Measurements from ENCODE around the gene TEKT5. TPM values are rescaled to one million over a fixed set of nuclear protein-coding genes. Genes with fewer than 3 reads are reported as not detected.
A peak's percentile ranks its signal among the peaks of the same experiment; 100 is the strongest.
"Not testable (repeated sequence)": the region's sequence is repeated elsewhere in the genome, so short reads cannot be mapped to it uniquely, and the experiment has no call there.

Gene TEKT5
- total and polyA plus RNA-seq, 2 donors: 0.19 to 0.32 TPM

DNA sequence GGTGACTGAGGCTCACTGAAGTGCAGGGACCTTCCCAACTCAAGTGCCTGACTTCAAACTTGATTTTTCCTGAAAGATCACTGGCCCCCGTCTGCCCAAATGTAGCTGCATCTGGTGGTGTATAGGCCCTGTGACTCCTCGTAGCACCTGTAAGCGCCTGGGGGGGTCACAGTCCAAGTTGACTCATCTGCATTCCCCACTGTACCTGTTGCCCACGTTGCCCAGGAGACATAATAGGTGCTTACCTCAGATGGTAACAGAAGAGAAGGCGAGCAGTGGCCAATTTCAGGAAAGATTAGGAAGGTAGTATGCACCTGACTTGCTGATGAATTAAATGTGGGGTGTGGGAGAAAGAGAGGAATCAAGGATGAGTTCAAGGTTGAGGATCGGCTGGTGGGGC is 70.2 kb downstream of the TEKT5 start:
- DNase-seq (ENCODE audit: extremely low spot score): no peak
- no peak overlapping the region for H3K4me3 ChIP-seq (ENCODE audit: low read depth, low read length)
- no peak overlapping the region for H3K27ac ChIP-seq (ENCODE audit: low read depth)
- WGBS: 84% methylated on average over 6 of the region's 6 CpGs
- H3K4me1 ChIP-seq (ENCODE audit: insufficient read depth): no peaks in the 10 kb centered on the region
- H3K36me3 ChIP-seq (ENCODE audit: insufficient read depth): no peaks in the 10 kb centered on the region

GRCh38 chr16:10623059-10623458 is 71.7 kb downstream of the TEKT5 start:
- Histone ChIP-seq H3K36me3 (ENCODE audit: insufficient read depth) (no peaks in the 10 kb centered on the region), H3K4me3 (ENCODE audit: low read depth, low read length) (no peak overlapping the region), H3K27ac (ENCODE audit: low read depth) (no peak overlapping the region), H3K4me1 (ENCODE audit: insufficient read depth) (no peaks in the 10 kb centered on the region)
- no peak for DNase-seq (ENCODE audit: extremely low spot score)
- WGBS: 88% methylated on average over 3 of the region's 3 CpGs

GRCh38 chr16:10622036-10622921 is 72.5 kb downstream of the TEKT5 start:
- no peak for DNase-seq (ENCODE audit: extremely low spot score)
- H3K27ac ChIP-seq (ENCODE audit: low read depth): no peak overlapping the region
- WGBS: 67% methylated on average over 19 of the region's 19 CpGs
- H3K4me3 ChIP-seq (ENCODE audit: low read depth, low read length): no peak overlapping the region
- H3K4me1 ChIP-seq (ENCODE audit: insufficient read depth): no peaks in the 10 kb centered on the region
- no peaks in the 10 kb centered on the region for H3K36me3 ChIP-seq (ENCODE audit: insufficient read depth)

- DNase-seq (ENCODE audit: extremely low spot score); H3K4me1 ChIP-seq (ENCODE audit: insufficient read depth); H3K27ac ChIP-seq (ENCODE audit: low read depth); H3K4me3 ChIP-seq (ENCODE audit: low read depth, low read length); H3K36me3 ChIP-seq (ENCODE audit: insufficient read depth): not testable (repeated sequence)
- 85% methylated on average over 7 of the region's 7 CpGs for WGBS
Observed at GRCh38 chr16:10621216-10621949, 73.3 kb downstream of the TEKT5 start.

GRCh38 chr16:10620120-10620519 is 74.6 kb downstream of the TEKT5 start:
- H3K36me3 ChIP-seq (ENCODE audit: insufficient read depth): no peaks in the 10 kb centered on the region
- no peaks in the 10 kb centered on the region for H3K4me1 ChIP-seq (ENCODE audit: insufficient read depth)
- DNase-seq (ENCODE audit: extremely low spot score): no peak
- no peak overlapping the region for H3K4me3 ChIP-seq (ENCODE audit: low read depth, low read length)
- no peak overlapping the region for H3K27ac ChIP-seq (ENCODE audit: low read depth)
- WGBS: 86% methylated on average over 6 of the region's 6 CpGs

DNA sequence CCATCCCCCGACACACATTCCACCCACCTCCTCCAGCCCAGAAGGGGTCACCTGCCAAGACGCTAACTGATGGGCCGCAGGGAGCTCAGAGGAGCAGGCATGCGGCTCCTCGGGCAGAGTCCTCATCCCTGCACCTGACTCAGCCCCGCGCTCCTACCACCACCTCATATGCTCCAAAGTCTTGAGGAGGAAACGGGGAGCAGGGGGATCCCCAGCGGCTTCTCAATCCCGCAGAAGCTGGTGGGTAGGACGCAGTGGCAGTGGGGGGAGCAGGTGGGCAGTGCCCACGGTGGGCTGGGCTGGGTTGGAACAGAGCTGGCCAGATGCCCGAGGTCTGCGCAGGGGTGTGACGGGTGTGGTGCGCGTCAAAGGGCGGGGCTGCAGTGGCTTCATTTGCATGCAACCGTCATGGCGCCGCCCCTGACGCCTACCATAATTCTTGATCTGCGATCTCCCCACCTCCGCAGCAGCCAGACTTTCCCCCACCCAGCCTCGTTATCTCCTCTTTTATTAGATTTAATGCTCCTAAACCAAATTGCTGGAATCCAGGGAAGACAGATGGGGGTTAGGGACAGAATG is 75.4 kb downstream of the TEKT5 start:
- Histone ChIP-seq H3K27ac (ENCODE audit: low read depth) (no peak overlapping the region), H3K4me1 (ENCODE audit: insufficient read depth) (no peaks in the 10 kb centered on the region), H3K36me3 (ENCODE audit: insufficient read depth) (no peaks in the 10 kb centered on the region), H3K4me3 (ENCODE audit: low read depth, low read length) (no peak overlapping the region)
- DNase-seq (ENCODE audit: extremely low spot score): no peak
- WGBS: 33% methylated on average over 25 of the region's 25 CpGs

GRCh38 chr16:10618710-10619209 is 76.0 kb downstream of the TEKT5 start:
- H3K36me3 ChIP-seq (ENCODE audit: insufficient read depth): no peaks in the 10 kb centered on the region
- WGBS: 65% methylated on average over 13 of the region's 13 CpGs
- no peaks in the 10 kb centered on the region for H3K4me1 ChIP-seq (ENCODE audit: insufficient read depth)
- H3K4me3 ChIP-seq (ENCODE audit: low read depth, low read length): no peak overlapping the region
- no peak overlapping the region for H3K27ac ChIP-seq (ENCODE audit: low read depth)
- no peak for DNase-seq (ENCODE audit: extremely low spot score)

DNA sequence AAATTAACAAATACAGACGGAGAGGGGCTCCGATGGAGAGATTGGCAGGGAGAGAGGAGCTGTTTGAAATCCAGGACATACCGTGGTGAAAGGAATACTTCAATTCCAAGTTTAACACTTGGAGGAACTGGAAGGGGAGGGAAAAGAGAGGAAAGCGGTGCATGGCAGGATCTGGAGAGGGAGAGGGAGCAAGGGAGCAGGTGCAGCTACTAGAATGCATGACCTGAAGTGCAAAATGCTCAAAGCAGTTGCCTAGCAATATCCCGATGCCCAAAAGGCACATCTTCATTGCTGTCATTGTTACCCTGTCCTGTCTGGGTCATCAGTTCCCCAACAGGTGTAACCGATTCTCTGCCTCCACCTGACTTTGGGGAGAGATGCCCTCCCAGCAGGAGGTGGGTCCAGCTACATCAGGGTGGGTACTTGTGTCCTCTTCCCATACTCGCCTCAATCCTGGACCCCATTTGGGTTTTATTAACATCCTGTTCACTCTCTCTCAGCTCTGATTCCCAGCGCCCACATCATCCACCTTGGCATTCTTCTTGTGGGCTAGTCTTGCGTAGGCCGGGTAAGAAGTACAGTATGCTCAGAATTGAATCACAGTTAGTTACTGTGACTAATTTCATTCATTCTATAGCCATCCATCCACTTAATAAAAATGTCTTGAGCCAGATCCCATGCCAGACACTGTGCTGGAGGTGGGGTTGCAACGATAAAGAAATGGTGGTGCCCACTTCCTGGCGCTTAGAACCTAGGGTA is 76.9 kb downstream of the TEKT5 start:
- H3K4me1 ChIP-seq (ENCODE audit: insufficient read depth): no peaks in the 10 kb centered on the region
- no peaks in the 10 kb centered on the region for H3K36me3 ChIP-seq (ENCODE audit: insufficient read depth)
- DNase-seq (ENCODE audit: extremely low spot score): no peak
- no peak overlapping the region for H3K4me3 ChIP-seq (ENCODE audit: low read depth, low read length)
- WGBS: 73% methylated on average over 12 of the region's 12 CpGs
- no peak overlapping the region for H3K27ac ChIP-seq (ENCODE audit: low read depth)

DNA sequence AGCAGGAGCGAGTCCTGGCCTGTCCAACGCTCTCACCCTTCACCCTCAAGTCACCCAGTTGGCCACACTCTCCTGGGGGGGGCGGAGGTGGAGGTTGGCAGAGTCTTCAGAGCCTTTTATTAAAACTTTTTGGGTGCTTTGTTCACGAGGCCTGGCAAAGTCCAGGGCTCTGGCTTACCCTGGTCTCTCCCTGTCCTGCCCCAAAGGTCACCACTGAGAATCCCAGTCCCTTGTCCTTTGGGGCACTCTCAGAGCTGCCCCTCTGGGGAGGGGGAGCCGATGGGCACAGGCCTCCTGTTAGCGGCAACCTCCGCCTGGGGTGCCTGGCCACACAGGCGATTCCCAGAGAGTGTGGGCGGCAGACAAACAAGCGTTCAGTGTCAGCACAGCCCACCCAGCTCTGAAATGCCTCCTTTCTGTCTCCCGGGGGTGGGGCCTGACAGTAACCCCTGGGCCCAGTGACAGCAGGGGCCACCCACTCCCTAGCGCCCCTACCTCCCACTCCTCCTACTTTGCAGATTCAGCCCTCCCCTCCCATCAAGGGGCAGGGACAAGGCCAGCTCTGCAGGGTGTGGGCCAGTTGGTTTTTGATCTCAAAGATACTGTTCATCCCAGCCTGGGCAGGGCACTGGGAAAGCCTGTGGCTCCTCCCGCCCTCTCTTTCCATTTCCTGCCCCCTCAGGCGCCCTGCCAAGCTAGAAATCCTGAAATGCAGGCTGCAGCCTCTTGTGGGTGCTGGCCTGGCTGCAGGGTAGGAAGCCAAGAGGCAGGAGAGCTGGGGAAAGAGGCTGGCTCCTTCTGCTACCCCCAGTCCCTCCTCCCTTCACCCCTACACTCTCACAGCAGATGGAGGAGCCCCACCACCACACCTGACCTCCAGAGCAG is 77.7 kb downstream of the TEKT5 start:
- Histone ChIP-seq H3K4me3 (ENCODE audit: low read depth, low read length) (no peak overlapping the region), H3K27ac (ENCODE audit: low read depth) (peak overlapping the region; percentile 4), H3K36me3 (ENCODE audit: insufficient read depth) (no peaks in the 10 kb centered on the region), H3K4me1 (ENCODE audit: insufficient read depth) (no peaks in the 10 kb centered on the region)
- peak; percentile 59 for DNase-seq (ENCODE audit: extremely low spot score)
- WGBS: 36% methylated on average over 14 of the region's 14 CpGs

DNA sequence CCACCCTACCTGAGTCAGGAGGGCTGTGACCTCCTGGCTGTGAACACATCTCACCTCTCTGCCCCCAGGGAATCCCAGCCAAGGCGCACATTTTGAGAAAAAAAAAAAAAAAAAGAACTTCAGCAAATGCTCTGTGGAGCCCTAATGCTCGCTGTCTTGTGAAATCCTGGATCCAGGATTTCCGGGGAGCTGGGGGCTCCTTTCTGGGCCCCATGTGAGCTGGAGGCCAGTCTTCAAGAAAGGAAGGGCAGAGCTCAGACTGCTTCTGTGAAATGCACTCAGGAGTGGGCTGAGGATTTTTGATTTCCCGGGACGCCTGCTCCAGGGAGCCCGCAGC is 78.3 kb downstream of the TEKT5 start:
- 63% methylated on average over 6 of the region's 6 CpGs for WGBS
- Histone ChIP-seq H3K4me1 (ENCODE audit: insufficient read depth) (no peaks in the 10 kb centered on the region), H3K27ac (ENCODE audit: low read depth) (no peak overlapping the region), H3K36me3 (ENCODE audit: insufficient read depth) (no peaks in the 10 kb centered on the region), H3K4me3 (ENCODE audit: low read depth, low read length) (no peak overlapping the region)
- no peak for DNase-seq (ENCODE audit: extremely low spot score)

DNA sequence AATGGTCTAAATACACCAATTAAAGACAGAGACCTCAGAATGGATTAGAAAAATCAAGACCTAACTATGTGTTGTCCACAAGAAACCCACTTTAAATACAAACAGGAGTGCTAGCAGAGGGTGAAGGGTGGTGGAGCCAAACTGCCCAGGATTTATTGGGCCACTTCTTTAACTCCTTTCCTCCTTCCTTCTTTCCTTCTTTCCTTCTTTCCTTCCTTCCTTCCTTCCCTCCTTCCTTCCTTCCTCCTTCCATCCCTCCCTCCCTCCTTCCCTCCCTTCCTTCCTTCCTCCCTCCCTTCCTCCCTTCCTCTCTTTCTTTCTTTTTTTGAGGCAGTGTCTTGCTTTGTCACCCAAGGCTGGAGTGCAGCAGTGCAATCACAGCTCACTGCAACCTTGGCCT is 80.0 kb downstream of the TEKT5 start:
- no peak overlapping the region for H3K27ac ChIP-seq (ENCODE audit: low read depth)
- no peaks in the 10 kb centered on the region for H3K36me3 ChIP-seq (ENCODE audit: insufficient read depth)
- H3K4me3 ChIP-seq (ENCODE audit: low read depth, low read length): no peak overlapping the region
- H3K4me1 ChIP-seq (ENCODE audit: insufficient read depth): no peaks in the 10 kb centered on the region
- no peak for DNase-seq (ENCODE audit: extremely low spot score)

- 78% methylated on average over 6 of the region's 6 CpGs for WGBS
- DNase-seq (ENCODE audit: extremely low spot score): no peak
- Histone ChIP-seq H3K4me1 (ENCODE audit: insufficient read depth) (no peaks in the 10 kb centered on the region), H3K27ac (ENCODE audit: low read depth) (no peak overlapping the region), H3K36me3 (ENCODE audit: insufficient read depth) (no peaks in the 10 kb centered on the region), H3K4me3 (ENCODE audit: low read depth, low read length) (no peak overlapping the region)
Observed at GRCh38 chr16:10613785-10614485, 80.8 kb downstream of the TEKT5 start.
